K562 (cell line): Measurements from ENCODE around the gene RHBDL3. TPM values are rescaled to one million over a fixed set of nuclear protein-coding genes. Genes with fewer than 3 reads are reported as not detected.
A peak's percentile ranks its signal among the peaks of the same experiment; 100 is the strongest.

ENCODE experiments used
- ARHGAP35 ChIP-seq: fragments of 450-650 bp; IDR thresholded peaks from 2 replicates; pipeline ENCODE4 v1.6.1; 2018; ENCODE audit not compliant: partially characterized antibody
- ARID1B ChIP-seq: fragments of 450-650 bp; IDR thresholded peaks from 2 replicates; pipeline ENCODE4 v1.6.1; 2016; ENCODE audit warnings: antibody characterized with exemption, mild to moderate bottlenecking, inconsistent platforms
- CUX1 ChIP-seq: fragments of 200-800 bp; sonication (Bioruptor generic); IDR thresholded peaks from 2 replicates; pipeline ENCODE4 v1.6.1; 2016; ENCODE audit warnings: missing genetic modification characterization, missing compliant biosample characterization
- ELF4 ChIP-seq: fragments of 450-650 bp; formaldehyde crosslinking; IDR thresholded peaks from 2 replicates; pipeline ENCODE4 v1.4.0; 2022; ENCODE audit warnings: missing genetic modification characterization
- ETS2 ChIP-seq: IDR thresholded peaks from 2 replicates; pipeline ENCODE4 v1.6.1; 2016; ENCODE audit warnings: borderline replicate concordance, missing genetic modification characterization, mild to moderate bottlenecking, moderate library complexity, missing compliant biosample characterization; ENCODE audit not compliant: poor library complexity, severe bottlenecking
- HNRNPLL ChIP-seq: fragments of 200-400 bp; formaldehyde crosslinking; IDR thresholded peaks from 2 replicates; pipeline ENCODE4 v1.6.1; 2017; ENCODE audit warnings: low read length, low read depth, mild to moderate bottlenecking; ENCODE audit not compliant: poor library complexity, severe bottlenecking
- SMARCA5 ChIP-seq: fragments of 450-650 bp; IDR thresholded peaks from 2 replicates; pipeline ENCODE4 v1.6.1; 2016
- TEAD4 ChIP-seq, 2 experiments: sonication (generic) in 1 of 2; formaldehyde crosslinking in 1 of 2; IDR thresholded peaks; 2 replicates each; pipeline versions ENCODE4 v1.6.1 to v1.8.0; 2012 to 2022; ENCODE audit warnings: borderline replicate concordance in 1 of 2, inconsistent platforms in 1 of 2, low read length in 1 of 2, mild to moderate bottlenecking in 1 of 2, missing genetic modification reagents in 1 of 2
- ZKSCAN3 ChIP-seq: fragments of 250-450 bp; sonication (Bioruptor Pico); IDR thresholded peaks from 2 replicates; pipeline ENCODE4 v1.4.0; 2020
- polyA plus RNA-seq, 8 experiments: library from polyadenylated mRNA; depleted of rRNA in 4 of 8; stranded (reverse) in 5 of 8; unstranded in 3 of 8; fragments of >200 nt; fragmentation: Nextera tagmentation in 2 of 8; fragmentation: Illumina TruSeq in 1 of 8; extraction: Ambion mirVana in 2 of 8; extraction: Trizol in 1 of 8; gene quantifications; 2 replicates each; pipeline versions ENCODE4 v1.2.1 to v1.2.3, GENCODE V29; 2011 to 2014; ENCODE audit warnings: inconsistent platforms in 1 of 8, missing spikeins in 1 of 8
- total RNA-seq, 7 experiments: library from RNA; depleted of rRNA in 6 of 7; stranded (reverse); fragments of >200 nt in 6 of 7; fragmentation: Illumina TruSeq in 2 of 7; extraction: Trizol in 2 of 7; gene quantifications; 2 replicates each; pipeline versions ENCODE4 v1.2.1 to v1.2.3, GENCODE V29; 2011 to 2021; ENCODE audit warnings: low replicate concordance in 1 of 7
- TF ChIP-seq, protein P1 (sequence below): fragments of 250-450 bp; sonication (Bioruptor Pico); IDR thresholded peaks from 2 replicates; pipeline ENCODE4 v1.5.1; 2021; ENCODE audit warnings: mild to moderate bottlenecking
- TF ChIP-seq, protein P2 (sequence below), 2 experiments: IDR thresholded peaks in 1 of 2; conservative IDR thresholded peaks in 1 of 2; 2 replicates each; pipeline ENCODE4 v1.6.1; 2016; ENCODE audit warnings: low read depth in 2 of 2, mild to moderate bottlenecking in 1 of 2, missing compliant biosample characterization in 1 of 2, missing genetic modification characterization in 1 of 2, moderate library complexity in 1 of 2
- TF ChIP-seq, protein P3 (sequence below): fragments of 450-650 bp; IDR thresholded peaks from 2 replicates; pipeline ENCODE4 v1.7.1; 2018; ENCODE audit warnings: mild to moderate bottlenecking, low read depth; ENCODE audit not compliant: partially characterized antibody

RHBDL3 gene
- total and polyA plus RNA-seq, 9 of the 15 experiments (the other 6 are each of a cell fraction or from before 2014, with no cell fraction given), result 0.06 to 0.31 (median 0.09) TPM; not detected in 4

GRCh38 chr17:32299580-32300164 is 34.0 kb downstream of the RHBDL3 start (continued):
- no peak for TF ChIP-seq HNRNPLL
- TF ChIP-seq CUX1 (CRISPR knock-in tag), result no peak
- no peak for TF ChIP-seq SMARCA5
- TF ChIP-seq ELF4, result no peak
- TF ChIP-seq, protein P1, sequence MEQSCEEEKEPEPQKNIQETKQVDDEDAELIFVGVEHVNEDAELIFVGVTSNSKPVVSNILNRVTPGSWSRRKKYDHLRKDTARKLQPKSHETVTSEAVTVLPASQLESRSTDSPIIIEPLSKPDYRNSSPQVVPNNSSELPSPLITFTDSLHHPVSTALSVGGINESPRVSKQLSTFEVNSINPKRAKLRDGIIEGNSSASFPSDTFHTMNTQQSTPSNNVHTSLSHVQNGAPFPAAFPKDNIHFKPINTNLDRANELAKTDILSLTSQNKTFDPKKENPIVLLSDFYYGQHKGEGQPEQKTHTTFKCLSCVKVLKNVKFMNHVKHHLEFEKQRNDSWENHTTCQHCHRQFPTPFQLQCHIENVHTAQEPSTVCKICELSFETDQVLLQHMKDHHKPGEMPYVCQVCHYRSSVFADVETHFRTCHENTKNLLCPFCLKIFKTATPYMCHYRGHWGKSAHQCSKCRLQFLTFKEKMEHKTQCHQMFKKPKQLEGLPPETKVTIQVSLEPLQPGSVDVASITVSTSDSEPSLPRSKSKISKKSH (CRISPR knock-in tag), result no peak
- TF ChIP-seq ZKSCAN3 (CRISPR knock-in tag), result no peak
- peak; percentile 24; the same call in 1 of the 2 replicates for TF ChIP-seq TEAD4 (IDR thresholded peaks at IDR 0.05; ENCODE audit: low read length)
- no peak for TF ChIP-seq TEAD4 (CRISPR knock-in tag; IDR thresholded peaks at IDR 0.05; ENCODE audit: borderline replicate concordance)
- TF ChIP-seq, protein P2, sequence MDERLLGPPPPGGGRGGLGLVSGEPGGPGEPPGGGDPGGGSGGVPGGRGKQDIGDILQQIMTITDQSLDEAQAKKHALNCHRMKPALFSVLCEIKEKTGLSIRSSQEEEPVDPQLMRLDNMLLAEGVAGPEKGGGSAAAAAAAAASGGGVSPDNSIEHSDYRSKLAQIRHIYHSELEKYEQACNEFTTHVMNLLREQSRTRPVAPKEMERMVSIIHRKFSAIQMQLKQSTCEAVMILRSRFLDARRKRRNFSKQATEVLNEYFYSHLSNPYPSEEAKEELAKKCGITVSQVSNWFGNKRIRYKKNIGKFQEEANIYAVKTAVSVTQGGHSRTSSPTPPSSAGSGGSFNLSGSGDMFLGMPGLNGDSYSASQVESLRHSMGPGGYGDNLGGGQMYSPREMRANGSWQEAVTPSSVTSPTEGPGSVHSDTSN (CRISPR knock-in tag; IDR thresholded peaks at IDR 0.05; ENCODE audit: low read depth), result no peak
- TF ChIP-seq, protein P2 (tag; conservative IDR thresholded peaks at IDR 0.05; ENCODE audit: low read depth), result peak; percentile 42
- no peak for TF ChIP-seq ARHGAP35
- TF ChIP-seq ETS2 (tag), result no peak
- peak; percentile 31; the same call in 1 of the 2 replicates for TF ChIP-seq ARID1B
- TF ChIP-seq, protein P3, sequence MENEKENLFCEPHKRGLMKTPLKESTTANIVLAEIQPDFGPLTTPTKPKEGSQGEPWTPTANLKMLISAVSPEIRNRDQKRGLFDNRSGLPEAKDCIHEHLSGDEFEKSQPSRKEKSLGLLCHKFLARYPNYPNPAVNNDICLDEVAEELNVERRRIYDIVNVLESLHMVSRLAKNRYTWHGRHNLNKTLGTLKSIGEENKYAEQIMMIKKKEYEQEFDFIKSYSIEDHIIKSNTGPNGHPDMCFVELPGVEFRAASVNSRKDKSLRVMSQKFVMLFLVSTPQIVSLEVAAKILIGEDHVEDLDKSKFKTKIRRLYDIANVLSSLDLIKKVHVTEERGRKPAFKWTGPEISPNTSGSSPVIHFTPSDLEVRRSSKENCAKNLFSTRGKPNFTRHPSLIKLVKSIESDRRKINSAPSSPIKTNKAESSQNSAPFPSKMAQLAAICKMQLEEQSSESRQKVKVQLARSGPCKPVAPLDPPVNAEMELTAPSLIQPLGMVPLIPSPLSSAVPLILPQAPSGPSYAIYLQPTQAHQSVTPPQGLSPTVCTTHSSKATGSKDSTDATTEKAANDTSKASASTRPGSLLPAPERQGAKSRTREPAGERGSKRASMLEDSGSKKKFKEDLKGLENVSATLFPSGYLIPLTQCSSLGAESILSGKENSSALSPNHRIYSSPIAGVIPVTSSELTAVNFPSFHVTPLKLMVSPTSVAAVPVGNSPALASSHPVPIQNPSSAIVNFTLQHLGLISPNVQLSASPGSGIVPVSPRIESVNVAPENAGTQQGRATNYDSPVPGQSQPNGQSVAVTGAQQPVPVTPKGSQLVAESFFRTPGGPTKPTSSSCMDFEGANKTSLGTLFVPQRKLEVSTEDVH, result no peak
